ENCODE measurements around the gene MAP1LC3B2.

Gene MAP1LC3B2

DNA sequence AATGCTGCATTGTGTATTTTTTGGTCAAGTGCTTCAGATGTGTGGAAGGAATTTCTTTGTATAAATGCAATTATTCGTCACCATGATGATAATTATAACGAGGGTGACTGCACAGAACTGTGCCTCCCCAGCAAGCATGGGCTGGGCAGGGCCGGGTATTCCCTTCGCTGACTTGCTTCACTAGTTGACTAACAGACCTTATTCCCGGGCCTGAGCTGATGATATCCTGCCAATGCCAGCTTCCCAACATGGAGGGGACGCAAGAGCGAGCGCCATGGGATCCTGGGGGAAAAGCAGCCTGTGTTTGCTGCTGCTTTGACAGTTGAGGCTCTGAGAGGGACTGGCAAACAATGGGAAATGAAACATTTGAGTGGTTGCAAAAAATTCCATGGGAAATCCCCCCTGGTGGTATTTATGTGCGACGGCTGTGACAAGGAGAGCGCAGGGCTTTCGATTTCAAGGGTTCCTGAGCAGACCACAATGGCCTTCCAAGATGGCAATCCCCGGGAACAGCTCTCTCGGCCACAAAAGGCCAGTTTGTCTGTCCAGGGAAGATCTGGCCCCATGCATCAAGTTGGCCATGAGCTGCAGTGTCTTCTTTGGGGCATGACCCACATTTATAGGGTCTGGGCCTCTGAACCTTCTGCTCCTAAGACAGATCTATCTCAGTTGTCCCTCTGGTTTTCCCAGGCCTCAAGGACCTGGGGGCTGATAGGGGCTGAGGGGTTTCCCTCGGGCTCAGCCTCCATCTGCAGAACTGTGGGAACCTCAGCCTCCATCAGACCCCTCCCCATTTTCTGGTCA lies 21.9 kb upstream of the MAP1LC3B2 start:
- in situ Hi-C loops (cut with MboI; ENCODE audit: low sequenced_read_pairs): no loop called here

DNA sequence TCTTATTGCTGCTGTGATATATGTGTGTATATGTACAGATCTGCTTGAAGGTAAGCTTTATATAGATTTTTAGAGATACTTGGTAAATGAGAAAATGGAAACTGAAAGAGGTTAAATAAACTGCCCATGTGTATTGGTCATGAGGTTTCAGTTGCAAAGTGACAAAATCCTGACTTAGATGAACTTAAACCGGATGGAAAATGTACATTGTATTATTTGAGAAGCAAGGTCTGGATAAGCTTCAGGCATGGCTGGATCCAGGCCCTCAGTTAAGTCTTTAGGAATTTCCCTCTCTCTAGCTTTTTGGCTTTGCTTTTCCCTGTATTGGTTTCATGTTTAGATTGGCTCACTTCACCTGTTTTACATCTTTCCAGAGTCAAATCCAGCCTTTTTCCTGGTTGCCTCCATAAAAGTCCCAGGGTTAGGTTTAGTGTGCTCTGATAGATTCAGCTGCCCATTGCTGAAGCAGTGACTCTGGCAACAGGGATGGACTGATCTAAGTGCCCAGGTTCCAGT lies 21.0 kb upstream of the MAP1LC3B2 start:
- in situ Hi-C loops (cut with MboI; ENCODE audit: low sequenced_read_pairs): no loop called here

DNA sequence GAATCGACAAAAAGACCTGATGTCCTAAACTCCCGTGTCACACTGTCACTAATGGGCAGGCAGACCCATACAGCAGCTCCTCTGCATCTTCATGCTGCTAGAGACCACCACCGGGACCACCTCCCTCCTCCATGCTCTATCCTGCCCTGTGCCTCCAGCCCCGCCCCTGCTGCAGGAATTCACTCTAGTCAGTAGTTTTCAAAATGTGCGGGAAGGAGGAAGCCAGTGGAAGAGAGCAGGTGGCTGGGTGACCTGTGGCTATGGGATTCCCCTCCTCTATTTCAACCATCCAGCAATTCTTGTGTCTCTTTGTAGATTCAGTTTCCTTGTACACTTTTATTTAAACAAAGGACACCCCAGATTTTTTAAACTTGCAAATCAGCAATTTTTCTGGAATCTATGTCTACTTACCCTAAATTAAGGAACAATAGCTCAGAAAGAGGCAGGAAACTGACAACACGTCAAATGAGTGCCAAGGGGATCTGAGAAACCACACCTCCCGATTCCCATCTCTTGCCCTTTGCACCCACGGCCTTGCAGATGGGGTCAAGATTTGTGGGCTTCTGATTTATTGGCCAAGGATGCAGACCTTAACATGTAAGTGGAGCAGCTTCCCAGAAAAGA lies 20.4 kb upstream of the MAP1LC3B2 start:
- in situ Hi-C loops (cut with MboI; ENCODE audit: low sequenced_read_pairs): no loop called here

DNA sequence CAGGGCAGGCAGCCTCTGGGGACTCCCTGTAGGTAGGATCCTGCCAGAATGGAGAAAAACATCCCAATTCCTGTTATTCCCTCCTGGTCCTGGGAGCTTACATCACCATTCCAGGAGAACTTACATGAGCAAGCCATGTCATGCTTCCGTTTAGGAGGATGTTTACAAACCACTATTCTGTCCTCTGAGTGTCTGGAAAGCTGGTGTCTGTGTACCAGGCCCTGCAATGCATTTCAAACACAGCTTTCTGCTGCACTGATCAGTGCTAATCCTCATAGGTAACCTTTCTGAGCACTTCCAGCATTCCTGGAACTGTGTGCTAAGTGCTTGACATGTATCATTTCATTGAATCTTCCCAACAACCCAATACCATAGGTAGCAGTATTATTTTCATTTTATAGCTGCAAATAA lies 19.8 kb upstream of the MAP1LC3B2 start:
- in situ Hi-C loops (cut with MboI; ENCODE audit: low sequenced_read_pairs): no loop called here

DNA sequence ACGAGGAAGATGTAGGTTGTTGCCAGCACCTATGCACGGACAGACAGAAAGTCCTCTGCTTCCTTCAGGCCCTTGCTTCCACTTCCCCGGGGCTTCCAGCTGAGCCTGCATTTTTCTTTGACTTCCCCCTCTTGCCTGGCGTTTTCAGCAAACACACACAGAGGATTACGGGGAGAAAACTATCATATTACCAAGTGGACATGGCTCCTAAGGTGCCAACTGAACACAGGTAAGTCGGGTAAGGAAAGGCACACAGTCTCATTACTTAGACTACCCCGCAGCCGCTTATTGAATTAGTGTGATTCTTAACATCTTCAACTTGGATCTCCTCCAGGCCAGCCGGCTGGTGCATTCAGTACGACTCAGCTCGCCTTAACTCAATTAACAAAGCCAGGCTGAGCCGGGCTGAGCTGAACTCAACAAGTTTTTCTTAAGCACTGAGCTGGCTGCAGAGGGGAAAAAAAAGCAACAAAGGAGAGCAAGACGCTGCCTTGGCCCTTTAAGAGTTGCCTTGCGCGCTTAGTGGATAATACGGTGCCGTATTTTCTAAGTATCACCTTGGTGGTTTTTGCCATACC lies 19.2 kb upstream of the MAP1LC3B2 start:
- in situ Hi-C loops (cut with MboI; ENCODE audit: low sequenced_read_pairs): no loop called here

DNA sequence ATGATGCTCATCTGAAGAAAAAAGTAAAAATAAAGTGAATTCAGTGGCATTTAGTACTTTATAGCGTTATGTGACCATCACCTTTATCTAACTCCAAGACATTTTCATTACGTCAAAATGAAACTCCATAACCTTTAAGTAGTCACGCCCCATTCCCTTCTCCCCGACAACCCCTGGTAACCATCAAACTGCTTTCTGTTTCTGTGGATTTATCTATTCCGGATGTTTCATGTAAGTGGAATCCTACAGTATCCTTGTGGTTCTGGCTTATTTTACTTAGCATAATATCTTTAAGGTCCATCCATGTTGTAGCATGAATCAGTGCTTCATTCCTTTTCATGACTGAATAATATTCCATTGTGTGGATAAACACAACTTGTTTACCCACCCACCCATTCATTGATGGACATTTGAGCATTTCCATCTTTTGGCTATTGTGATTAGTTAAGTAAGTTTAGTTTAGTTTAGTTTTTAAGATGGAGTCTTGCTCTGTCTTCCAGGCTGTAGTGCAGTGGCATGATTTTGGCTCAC lies 18.5 kb upstream of the MAP1LC3B2 start:
- in situ Hi-C loops (cut with MboI; ENCODE audit: low sequenced_read_pairs): no loop called here

DNA sequence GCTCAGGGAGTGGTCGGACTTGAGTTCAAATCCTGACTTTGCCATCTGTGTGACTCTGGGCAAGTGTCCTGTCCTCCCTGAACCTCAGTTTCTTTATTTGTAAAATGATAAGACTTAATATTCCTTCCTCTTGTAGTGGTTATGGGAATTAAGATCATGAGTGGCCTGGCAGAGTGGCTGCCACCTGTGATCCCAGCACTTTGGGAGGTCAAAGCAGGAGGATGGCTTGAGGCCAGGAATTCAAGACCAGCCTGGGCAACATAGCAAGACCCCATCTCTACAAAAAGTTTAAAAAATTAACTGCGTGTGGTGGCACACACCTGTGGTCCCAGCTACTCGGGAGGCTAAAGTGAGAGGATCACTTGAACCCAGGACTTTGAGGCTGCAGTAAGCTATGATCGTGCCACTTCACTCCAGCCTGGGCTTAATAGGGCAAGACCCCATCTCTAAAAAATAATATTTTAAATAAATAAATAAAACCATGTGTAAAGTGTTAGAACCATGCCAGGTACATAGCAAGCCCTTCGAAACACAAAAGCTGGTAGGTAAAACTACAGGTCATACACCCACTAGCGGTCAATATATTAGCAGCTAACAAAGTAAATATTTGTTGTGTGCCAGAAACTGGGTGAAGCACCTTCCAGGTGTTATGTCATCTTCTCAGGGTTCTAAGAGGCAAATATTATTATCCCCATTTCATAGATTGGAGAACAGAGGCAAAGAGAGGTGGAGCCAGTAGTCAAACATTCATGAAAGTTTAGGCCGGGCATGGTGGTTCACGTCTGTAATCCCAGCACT lies 17.4 kb upstream of the MAP1LC3B2 start:
- in situ Hi-C loops (cut with MboI; ENCODE audit: low sequenced_read_pairs): no loop called here

DNA sequence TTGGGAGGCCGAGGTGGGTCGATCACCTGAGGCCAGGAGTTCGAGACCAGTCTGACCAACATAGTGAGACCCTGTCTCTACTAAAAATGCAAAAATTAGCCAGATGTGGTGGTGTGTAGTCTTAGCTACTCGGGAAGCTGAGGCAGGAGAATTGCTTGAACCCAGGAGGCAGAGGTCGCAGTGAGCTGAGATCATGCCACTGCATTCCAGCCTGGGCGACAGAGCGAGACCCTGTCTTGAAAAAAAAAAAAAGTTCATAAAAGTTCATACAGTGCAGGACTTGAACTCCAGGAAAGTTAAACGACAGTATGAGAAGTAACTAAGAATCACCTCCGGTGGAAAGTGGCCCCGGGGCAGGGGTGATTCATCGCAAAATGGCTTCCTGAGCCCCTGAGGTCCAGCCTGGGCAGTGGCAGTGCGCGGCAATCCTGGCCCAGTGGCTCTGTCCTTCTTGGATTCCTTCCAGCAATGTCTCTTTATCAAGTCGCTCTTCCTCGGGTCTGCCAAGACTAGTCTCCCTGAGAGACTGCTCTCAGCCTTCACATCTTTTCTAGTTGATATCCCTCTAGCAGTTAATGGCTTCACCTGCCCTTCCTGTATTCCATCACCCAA lies 16.7 kb upstream of the MAP1LC3B2 start:
- in situ Hi-C loops (cut with MboI; ENCODE audit: low sequenced_read_pairs): no loop called here

DNA sequence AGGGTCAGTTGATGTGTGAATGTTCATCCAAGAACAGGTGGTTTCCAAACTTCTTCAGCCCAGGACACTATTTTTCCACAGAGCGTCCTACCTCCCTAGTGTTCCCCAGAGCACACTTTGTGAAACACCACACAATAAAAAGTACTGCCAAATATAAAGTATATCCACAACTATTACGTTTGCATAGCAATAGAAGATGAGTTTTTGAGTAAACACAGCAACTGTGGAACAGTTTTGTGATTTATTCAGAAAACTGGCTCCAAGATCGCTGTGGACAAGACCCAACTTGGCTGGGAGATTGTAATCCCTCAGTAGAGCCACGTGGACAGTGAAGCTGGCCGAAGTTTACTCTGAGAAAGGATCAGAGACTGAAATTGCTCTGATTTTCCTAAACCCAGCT lies 14.5 kb upstream of the MAP1LC3B2 start:
- in situ Hi-C loops (cut with MboI; ENCODE audit: low sequenced_read_pairs): no loop called here

DNA sequence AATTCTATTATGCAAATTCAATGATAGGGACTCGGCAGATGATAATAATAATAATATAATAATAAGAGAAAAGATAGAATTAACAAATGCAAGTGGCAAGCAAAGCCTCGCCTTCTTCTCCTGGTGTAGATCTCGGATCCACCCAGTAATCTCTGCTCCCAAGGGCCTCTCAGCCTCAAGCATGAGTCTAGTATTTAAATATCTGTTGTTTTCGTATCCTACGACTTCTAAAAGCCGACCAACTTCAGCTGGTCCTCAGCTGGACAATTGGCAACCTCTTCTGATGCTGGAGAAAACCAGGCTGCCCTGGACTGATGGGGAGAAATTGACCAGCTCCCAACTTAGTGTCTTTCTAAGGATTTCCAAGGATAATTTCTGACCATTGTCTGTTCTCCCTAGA lies 14.0 kb upstream of the MAP1LC3B2 start:
- in situ Hi-C loops (cut with MboI; ENCODE audit: low sequenced_read_pairs): no loop called here

DNA sequence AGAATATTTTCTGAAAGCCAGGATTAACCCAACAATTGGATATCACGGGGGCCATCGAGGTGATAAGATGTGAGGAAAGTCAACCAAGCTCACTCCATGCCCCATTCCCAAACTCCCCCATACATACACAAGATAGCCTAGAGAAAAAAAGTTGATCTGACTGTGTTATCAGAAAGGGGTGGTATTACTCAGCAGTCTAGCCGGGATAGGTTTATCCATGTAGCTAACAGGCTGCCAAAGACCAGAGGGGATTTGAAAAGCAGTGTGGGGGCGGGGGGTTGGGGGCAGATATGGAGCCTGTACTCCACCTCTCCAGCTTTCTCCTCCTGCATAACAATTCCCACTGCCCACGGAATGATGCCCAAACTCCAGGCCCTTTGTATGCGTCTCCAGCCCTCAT lies 13.2 kb upstream of the MAP1LC3B2 start:
- in situ Hi-C loops (cut with MboI; ENCODE audit: low sequenced_read_pairs): no loop called here

DNA sequence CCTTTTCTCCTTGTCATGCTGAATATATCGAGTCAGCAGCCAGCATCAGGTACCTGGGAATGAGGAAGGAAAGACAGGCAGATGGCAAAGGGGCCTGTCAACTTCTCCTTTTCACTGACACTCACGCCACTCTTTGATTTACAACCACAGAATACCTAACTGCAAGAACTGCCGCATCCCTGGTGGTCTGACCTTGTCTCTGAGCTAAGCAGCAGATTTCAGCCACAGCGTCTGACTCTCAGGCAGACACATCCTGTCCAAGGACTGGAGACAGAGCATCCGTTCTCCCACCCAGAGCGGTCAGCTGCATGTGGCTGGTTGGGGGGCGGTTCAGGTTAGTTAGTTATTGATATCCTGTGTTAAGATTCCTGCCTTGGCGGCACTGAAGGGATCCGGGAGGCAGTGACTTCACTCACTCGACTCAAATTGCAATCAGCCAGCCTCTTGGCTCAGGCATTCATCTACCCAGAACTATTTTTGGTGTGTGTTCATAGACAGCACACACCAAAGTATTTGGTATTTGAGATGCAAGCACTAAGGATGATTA lies 11.2 kb upstream of the MAP1LC3B2 start:
- in situ Hi-C loops (cut with MboI; ENCODE audit: low sequenced_read_pairs): no loop called here

DNA sequence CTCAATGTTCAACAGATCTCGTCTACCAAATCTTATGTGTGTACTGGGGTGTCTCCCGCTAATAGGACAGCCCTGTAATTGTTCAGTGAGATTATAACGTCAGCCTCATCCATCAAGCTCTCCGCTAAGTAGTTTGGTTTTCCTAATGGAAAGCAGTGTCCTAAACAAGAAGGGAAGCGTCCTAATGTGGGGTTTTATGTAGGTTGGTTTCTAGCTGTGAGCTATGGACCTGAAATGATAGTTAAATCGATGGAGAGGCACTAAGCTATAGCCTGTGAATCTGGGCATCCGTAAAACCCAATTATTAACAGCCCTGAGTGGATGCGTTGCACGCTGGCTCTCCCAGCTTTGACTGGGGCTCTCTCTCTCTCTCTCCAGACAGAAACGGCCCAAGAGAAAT lies 9.2 kb upstream of the MAP1LC3B2 start:
- in situ Hi-C loops (cut with MboI; ENCODE audit: low sequenced_read_pairs): no loop called here

DNA sequence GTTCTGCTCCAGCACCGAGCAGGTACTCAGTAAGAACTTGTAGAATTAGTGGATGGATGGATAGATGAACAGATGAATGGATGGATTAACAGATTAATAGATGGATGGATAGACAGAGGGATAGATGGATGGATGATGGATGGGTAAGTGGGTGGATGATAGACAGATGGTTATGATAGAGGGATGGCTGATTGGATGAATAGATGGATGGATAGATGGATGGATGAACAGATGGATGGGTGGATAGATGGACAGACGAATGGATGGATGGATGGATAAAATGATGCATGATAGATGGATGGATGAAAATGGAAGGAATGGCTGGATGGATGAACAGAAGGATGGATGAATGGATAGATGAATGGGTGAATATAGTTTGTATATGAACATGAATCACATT lies 8.0 kb upstream of the MAP1LC3B2 start:
- in situ Hi-C loops (cut with MboI; ENCODE audit: low sequenced_read_pairs): no loop called here

DNA sequence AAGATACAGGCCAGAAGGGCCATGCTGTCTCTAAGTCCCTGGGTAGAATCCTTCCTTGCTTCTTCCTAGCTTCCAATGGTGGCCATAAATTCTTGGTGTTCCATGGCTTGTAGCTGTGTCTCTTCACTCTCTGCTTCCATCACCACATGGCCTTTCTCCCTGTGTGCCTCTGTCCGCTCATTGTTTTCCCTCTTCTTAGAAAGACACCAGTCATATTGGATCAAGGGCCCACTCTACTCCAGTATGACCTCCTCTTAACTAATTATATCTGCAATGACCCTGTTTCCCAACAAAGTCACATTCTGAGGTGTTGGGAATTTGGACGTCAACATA lies 7.6 kb upstream of the MAP1LC3B2 start:
- in situ Hi-C loops (cut with MboI; ENCODE audit: low sequenced_read_pairs): no loop called here

DNA sequence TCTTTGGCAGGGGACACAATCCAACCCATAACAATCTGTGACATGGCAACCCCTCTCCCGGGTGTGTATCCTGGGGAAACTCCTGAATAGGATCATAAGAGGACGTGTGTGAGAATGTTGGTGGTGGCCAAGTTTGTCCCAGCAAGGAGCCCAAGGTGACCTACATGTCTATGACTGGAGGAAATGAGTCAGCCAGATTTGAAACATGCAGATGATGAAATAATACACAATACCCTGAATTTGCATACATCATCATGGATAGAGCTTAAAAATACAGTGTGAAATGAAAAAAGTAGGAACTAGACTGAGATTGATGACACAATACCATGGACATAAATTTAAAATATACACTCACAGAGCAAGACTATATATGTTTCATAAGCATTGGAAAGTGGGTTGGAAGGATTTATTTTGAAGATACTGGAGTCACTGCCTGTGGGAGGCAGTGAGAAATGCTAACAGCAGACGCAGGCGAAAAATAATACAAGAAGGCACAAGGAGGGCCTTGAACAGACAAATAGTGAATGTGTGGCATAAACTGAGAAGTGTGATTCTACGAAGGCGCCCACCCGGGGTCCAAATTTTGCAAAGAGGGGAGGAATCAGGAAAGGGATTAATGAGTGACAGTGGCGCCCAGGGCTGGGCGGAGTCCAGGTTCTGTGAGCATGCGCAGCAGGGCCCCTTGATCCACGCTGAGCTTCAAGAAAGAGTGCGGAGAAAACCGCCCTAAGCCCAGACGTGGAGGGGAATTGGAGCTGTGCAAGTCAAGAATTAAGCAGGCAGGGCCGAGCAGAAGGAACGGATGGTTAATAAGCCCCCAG lies 7.0 kb upstream of the MAP1LC3B2 start:
- in situ Hi-C loops (cut with MboI; ENCODE audit: low sequenced_read_pairs): no loop called here

DNA sequence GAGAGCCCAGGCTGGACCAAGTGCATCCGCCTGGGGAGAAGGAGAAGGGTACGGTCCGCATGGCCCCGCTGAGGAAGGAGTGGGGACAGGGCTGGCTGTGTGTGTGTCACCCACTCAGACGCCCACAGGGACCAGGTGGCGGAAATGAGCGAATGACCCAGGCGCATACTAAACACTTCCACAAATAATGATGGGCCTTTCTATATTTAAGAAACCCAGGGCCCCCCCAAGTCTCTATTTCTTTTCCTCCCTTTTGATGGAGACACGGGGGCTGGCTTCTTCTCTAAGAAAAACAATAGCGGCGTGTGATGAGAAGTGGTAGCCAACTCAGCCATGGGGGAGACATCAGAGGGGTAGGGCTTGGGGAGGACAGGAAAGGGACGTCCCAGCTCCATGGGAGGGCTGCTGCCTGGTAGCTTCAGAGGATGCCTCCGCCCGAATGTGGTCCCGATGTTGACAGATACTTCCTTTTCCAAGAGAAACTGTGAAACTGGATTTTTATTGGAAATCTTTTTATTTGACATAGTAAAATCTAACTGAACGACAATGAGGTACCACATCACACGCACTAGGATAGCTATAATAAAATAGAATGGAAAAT lies 6.3 kb upstream of the MAP1LC3B2 start:
- in situ Hi-C loops (cut with MboI; ENCODE audit: low sequenced_read_pairs): no loop called here

DNA sequence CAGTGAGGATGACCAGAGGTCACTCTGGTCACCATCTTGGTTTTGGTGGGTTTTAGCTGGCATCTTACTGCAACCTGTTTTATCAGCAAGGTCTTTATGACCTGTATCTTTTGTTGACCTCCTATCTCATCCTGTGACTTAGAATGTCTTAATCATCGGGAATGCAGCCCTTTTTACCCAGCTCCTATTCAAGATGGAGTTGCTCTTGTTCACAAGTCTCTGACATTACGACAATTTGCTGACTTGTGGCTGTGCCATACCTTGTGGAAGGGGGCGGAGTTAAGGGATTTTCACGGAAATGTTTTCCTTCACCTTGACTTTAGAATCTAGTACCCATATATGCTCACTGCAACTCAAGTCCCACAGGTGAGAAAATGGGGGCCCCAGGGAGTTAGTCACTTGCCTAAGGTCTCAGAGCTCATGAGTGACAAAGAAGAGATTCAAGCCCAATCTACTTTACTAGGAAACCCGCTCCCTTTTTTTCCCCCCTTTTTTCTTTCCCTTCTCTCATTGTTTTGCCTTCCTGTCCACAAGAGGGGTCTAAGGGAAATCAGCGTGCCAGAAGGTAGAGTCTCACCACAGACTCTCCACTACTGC lies 2.7 kb upstream of the MAP1LC3B2 start:
- in situ Hi-C loops (cut with MboI; ENCODE audit: low sequenced_read_pairs): no loop called here

Data from HL-60/S4 (cell line).